ENCODE measurements around the gene NNAT. TPM values are rescaled to one million over a fixed set of nuclear protein-coding genes. Genes with fewer than 3 reads are reported as not detected.
A peak's percentile ranks its signal among the peaks of the same experiment; 100 is the strongest.

Gene NNAT
- total RNA-seq, 1 donor from 2014 or later, result 19.3 TPM

- H3K36me3 Mint-ChIP-seq, result peaks cover 12% of the 10 kb centered on the region
- H3K4me3 Mint-ChIP-seq, result no peak overlapping the region
- TF ChIP-seq CTCF (IDR thresholded peaks at IDR 0.05; ENCODE audit: unreplicated experiment), result no peak
- H3K4me1 Mint-ChIP-seq, result peaks cover 47% of the 10 kb centered on the region
- H3K27ac Mint-ChIP-seq, result no peak overlapping the region
- no peak for DNase-seq (ENCODE audit: low spot score in 2 of 2, unreplicated experiment in 2 of 2)
- no peaks in the 10 kb centered on the region for H3K27me3 Mint-ChIP-seq (ENCODE audit: low read depth)
- no peaks in the 10 kb centered on the region for H3K9me3 Mint-ChIP-seq
Measured at GRCh38 chr20:37523911-37524700, 3.1 kb downstream of the NNAT start.

GRCh38 chr20:37524859-37525708, 4.0 kb downstream of the NNAT start:
- no peak overlapping the region for H3K27ac Mint-ChIP-seq
- no peak for TF ChIP-seq CTCF (IDR thresholded peaks at IDR 0.05; ENCODE audit: unreplicated experiment)
- no peak for DNase-seq (ENCODE audit: low spot score in 2 of 2, unreplicated experiment in 2 of 2)
- peaks cover 12% of the 10 kb centered on the region for H3K36me3 Mint-ChIP-seq
- H3K27me3 Mint-ChIP-seq (ENCODE audit: low read depth), result no peaks in the 10 kb centered on the region
- peak overlapping the region; percentile 92 for H3K4me3 Mint-ChIP-seq
- peaks cover 49% of the 10 kb centered on the region for H3K4me1 Mint-ChIP-seq
- H3K9me3 Mint-ChIP-seq, result no peaks in the 10 kb centered on the region

GRCh38 chr20:37525810-37526209, 4.8 kb downstream of the NNAT start:
- Mint-ChIP-seq H3K27me3 (ENCODE audit: low read depth) (no peaks in the 10 kb centered on the region), H3K4me3 (peak overlapping the region; percentile 92), H3K4me1 (peaks cover 43% of the 10 kb centered on the region), H3K27ac (no peak overlapping the region), H3K9me3 (no peaks in the 10 kb centered on the region), H3K36me3 (peaks cover 4% of the 10 kb centered on the region)
- DNase-seq (ENCODE audit: low spot score in 2 of 2, unreplicated experiment in 2 of 2), result no peak
- TF ChIP-seq CTCF (IDR thresholded peaks at IDR 0.05; ENCODE audit: unreplicated experiment), result no peak

GRCh38 chr20:37526238-37526838, 5.3 kb downstream of the NNAT start:
- peak in 1 of 2 experiments; percentile 53 for DNase-seq (ENCODE audit: low spot score in 2 of 2, unreplicated experiment in 2 of 2)
- Mint-ChIP-seq H3K9me3 (no peaks in the 10 kb centered on the region), H3K4me1 (peaks cover 43% of the 10 kb centered on the region), H3K36me3 (peaks cover 4% of the 10 kb centered on the region), H3K27ac (peak overlapping the region; percentile 100), H3K4me3 (peak overlapping the region; percentile 92), H3K27me3 (ENCODE audit: low read depth) (no peaks in the 10 kb centered on the region)
- no peak for TF ChIP-seq CTCF (IDR thresholded peaks at IDR 0.05; ENCODE audit: unreplicated experiment)

- no peak for DNase-seq (ENCODE audit: low spot score in 2 of 2, unreplicated experiment in 2 of 2)
- peak overlapping the region; percentile 92 for H3K4me3 Mint-ChIP-seq
- H3K27ac Mint-ChIP-seq, result peak overlapping the region; percentile 100
- H3K36me3 Mint-ChIP-seq, result peaks cover 4% of the 10 kb centered on the region
- TF ChIP-seq CTCF (IDR thresholded peaks at IDR 0.05; ENCODE audit: unreplicated experiment), result no peak
- H3K4me1 Mint-ChIP-seq, result peaks cover 40% of the 10 kb centered on the region
- H3K9me3 Mint-ChIP-seq, result no peaks in the 10 kb centered on the region
- H3K27me3 Mint-ChIP-seq (ENCODE audit: low read depth), result no peaks in the 10 kb centered on the region
Measured at GRCh38 chr20:37526839-37527637, 6.0 kb downstream of the NNAT start.
